ENCODE data around the gene RAB37.

DNA sequence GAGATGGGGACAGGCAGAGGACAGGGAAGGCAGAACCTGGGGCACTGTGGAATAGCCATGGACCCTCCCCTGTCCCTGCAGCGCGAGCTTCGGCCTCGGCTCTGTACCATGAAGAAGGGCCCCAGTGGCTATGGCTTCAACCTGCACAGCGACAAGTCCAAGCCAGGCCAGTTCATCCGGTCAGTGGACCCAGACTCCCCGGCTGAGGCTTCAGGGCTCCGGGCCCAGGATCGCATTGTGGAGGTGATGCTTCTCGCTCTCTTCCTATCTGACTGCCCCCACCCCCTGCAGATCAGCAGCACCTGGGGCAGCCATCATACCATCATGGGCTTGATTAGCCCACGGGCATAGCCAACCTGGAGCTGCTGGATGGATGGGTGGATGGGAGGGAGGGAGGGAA is 24.9 kb downstream of the RAB37 start:
- TF ChIP-seq, protein P1, sequence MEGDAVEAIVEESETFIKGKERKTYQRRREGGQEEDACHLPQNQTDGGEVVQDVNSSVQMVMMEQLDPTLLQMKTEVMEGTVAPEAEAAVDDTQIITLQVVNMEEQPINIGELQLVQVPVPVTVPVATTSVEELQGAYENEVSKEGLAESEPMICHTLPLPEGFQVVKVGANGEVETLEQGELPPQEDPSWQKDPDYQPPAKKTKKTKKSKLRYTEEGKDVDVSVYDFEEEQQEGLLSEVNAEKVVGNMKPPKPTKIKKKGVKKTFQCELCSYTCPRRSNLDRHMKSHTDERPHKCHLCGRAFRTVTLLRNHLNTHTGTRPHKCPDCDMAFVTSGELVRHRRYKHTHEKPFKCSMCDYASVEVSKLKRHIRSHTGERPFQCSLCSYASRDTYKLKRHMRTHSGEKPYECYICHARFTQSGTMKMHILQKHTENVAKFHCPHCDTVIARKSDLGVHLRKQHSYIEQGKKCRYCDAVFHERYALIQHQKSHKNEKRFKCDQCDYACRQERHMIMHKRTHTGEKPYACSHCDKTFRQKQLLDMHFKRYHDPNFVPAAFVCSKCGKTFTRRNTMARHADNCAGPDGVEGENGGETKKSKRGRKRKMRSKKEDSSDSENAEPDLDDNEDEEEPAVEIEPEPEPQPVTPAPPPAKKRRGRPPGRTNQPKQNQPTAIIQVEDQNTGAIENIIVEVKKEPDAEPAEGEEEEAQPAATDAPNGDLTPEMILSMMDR (conservative IDR thresholded peaks at IDR 0.05; ENCODE audit: low read length): no peak
- no peak for TF ChIP-seq EZH2phosphoT487 (IDR thresholded peaks at IDR 0.05; ENCODE audit: borderline replicate concordance)

Measured in Loucy (cell line).